Central memory CD8-positive, alpha-beta T cell (primary cell): ENCODE results near the gene MEGF6.

Source experiments
- ATAC-seq: fragments of 150-1000 bp; cut with Tn5 transposase; replicated peaks from 2 replicates; pipeline ENCODE4 v1.10.0; 2022; ENCODE audit warnings: mild to moderate bottlenecking, moderate FRiP score, moderate number of reproducible peaks; ENCODE audit not compliant: poor library complexity, severe bottlenecking; ENCODE audit errors: extremely low read depth
- DNase-seq, 2 donors: peaks; one replicate each; pipeline ENCODE4 v3.0.0; 2021; ENCODE audit warnings: low spot score in 2 of 2
- H3K27ac Mint-ChIP-seq: one replicate; pipeline ENCODE4 v1.8.0; 2022; ENCODE audit warnings: low read depth, mild to moderate bottlenecking, moderate library complexity, mixed read lengths
- H3K27me3 Mint-ChIP-seq: one replicate; pipeline ENCODE4 v1.8.0; 2022; ENCODE audit warnings: mixed read lengths
- H3K36me3 Mint-ChIP-seq: one replicate; pipeline ENCODE4 v1.8.0; 2022; ENCODE audit warnings: mild to moderate bottlenecking, moderate library complexity, mixed read lengths; ENCODE audit not compliant: insufficient read depth
- H3K4me1 Mint-ChIP-seq: one replicate; pipeline ENCODE4 v1.8.0; 2022; ENCODE audit warnings: mixed read lengths
- H3K4me3 Mint-ChIP-seq: one replicate; pipeline ENCODE4 v1.8.0; 2022; ENCODE audit warnings: mild to moderate bottlenecking, moderate library complexity, mixed read lengths
- H3K9me3 Mint-ChIP-seq: one replicate; pipeline ENCODE4 v1.8.0; 2022; ENCODE audit warnings: mixed read lengths

Gene MEGF6

GRCh38 chr1:3520419-3521378, 90.6 kb downstream of the MEGF6 start:
- no peak for ATAC-seq
- Mint-ChIP-seq H3K27ac (no peak overlapping the region), H3K36me3 (no peaks in the 10 kb centered on the region), H3K4me1 (no peaks in the 10 kb centered on the region), H3K9me3 (no peaks in the 10 kb centered on the region), H3K4me3 (no peak overlapping the region), H3K27me3 (no peaks in the 10 kb centered on the region)
- no peak for DNase-seq

DNA sequence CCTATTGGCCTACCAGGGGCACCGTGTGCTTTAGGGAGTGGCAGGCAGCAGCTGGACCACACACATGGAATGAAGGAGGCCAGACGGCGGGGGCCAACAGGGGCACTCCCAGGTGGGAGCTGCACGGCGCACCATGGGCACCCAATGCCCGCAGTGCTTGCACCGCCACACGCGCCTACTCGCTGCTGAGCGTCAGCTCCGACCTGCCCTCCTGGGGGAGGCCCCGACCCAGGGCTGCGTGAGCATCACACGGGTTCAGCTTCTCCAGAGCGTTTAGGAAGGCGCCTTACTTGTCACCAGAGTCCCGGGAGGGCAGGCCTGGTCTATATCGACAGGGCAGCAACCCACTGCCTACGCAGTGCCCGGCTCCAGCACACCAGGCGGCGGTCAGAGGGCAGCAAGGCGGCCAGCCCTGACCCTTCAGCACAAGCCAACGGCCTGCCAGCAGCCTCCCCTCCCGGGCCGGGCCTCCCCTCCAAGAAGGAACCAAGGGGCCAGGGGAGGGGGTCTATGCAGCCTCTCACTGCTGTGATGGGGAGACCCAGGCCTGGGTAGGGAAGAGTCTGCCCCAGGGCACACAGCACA, 91.9 kb downstream of the MEGF6 start:
- H3K9me3 Mint-ChIP-seq = no peaks in the 10 kb centered on the region
- no peak overlapping the region for H3K4me3 Mint-ChIP-seq
- H3K4me1 Mint-ChIP-seq = no peaks in the 10 kb centered on the region
- DNase-seq (no peak), ATAC-seq (no peak)
- H3K36me3 Mint-ChIP-seq = no peaks in the 10 kb centered on the region
- H3K27ac Mint-ChIP-seq = no peak overlapping the region
- no peaks in the 10 kb centered on the region for H3K27me3 Mint-ChIP-seq

GRCh38 chr1:3518756-3519155, 92.6 kb downstream of the MEGF6 start:
- H3K27ac Mint-ChIP-seq = no peak overlapping the region
- no peaks in the 10 kb centered on the region for H3K9me3 Mint-ChIP-seq
- DNase-seq (no peak), ATAC-seq (no peak)
- no peak overlapping the region for H3K4me3 Mint-ChIP-seq
- no peaks in the 10 kb centered on the region for H3K36me3 Mint-ChIP-seq
- H3K4me1 Mint-ChIP-seq = no peaks in the 10 kb centered on the region
- no peaks in the 10 kb centered on the region for H3K27me3 Mint-ChIP-seq

DNA sequence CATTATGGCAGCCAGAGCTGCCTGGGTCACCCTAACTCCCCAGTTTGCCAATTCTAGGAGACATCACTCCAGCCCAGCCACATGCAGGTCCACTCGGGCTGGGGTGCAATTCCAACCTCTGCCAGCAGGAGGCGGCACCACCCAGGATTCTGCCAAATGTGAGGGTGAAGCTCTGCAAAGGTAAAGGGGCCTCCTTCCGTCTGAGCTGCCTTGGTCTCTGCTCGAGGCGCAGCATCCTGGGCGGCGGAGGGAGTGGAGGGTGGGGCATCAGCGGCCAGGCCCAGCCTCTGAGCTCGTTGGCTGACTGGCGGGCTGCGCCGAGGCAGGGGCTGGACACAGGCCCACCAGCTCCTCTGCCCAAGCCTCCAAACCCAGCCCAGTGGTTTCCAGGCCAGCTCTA, 93.1 kb downstream of the MEGF6 start:
- Mint-ChIP-seq H3K4me3 (no peak overlapping the region), H3K27ac (no peak overlapping the region), H3K4me1 (no peaks in the 10 kb centered on the region), H3K36me3 (no peaks in the 10 kb centered on the region), H3K9me3 (no peaks in the 10 kb centered on the region), H3K27me3 (no peaks in the 10 kb centered on the region)
- DNase-seq (no peak), ATAC-seq (no peak)

GRCh38 chr1:3516911-3517675, 94.2 kb downstream of the MEGF6 start:
- Mint-ChIP-seq H3K36me3 (no peaks in the 10 kb centered on the region), H3K27ac (no peak overlapping the region), H3K27me3 (no peaks in the 10 kb centered on the region), H3K4me3 (no peak overlapping the region), H3K4me1 (no peaks in the 10 kb centered on the region), H3K9me3 (no peaks in the 10 kb centered on the region)
- DNase-seq = no peak
- ATAC-seq = no peak

DNA sequence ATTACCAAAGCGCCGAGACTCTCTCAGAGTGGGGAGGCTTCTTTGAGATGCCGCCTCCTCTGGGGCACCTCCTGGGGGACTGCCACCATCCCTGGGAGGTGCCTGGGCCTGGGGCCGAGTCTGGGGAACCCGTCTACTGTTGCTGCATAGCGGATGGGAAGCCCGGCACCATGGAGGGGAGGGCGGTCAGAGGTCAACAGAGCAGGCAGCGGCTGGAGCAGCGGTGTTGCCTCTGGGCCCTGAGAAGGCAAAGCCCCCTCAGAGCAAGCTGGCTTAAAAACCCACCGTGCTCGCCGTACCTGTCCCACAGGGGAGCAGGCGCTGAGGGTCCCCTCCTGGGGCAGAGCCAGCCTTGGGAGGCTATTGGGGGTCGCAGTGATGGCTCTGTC, 94.8 kb downstream of the MEGF6 start:
- no peaks in the 10 kb centered on the region for H3K36me3 Mint-ChIP-seq
- no peaks in the 10 kb centered on the region for H3K27me3 Mint-ChIP-seq
- H3K4me1 Mint-ChIP-seq = no peaks in the 10 kb centered on the region
- no peaks in the 10 kb centered on the region for H3K9me3 Mint-ChIP-seq
- ATAC-seq = no peak
- H3K4me3 Mint-ChIP-seq = no peak overlapping the region
- DNase-seq = no peak
- H3K27ac Mint-ChIP-seq = no peak overlapping the region

DNA sequence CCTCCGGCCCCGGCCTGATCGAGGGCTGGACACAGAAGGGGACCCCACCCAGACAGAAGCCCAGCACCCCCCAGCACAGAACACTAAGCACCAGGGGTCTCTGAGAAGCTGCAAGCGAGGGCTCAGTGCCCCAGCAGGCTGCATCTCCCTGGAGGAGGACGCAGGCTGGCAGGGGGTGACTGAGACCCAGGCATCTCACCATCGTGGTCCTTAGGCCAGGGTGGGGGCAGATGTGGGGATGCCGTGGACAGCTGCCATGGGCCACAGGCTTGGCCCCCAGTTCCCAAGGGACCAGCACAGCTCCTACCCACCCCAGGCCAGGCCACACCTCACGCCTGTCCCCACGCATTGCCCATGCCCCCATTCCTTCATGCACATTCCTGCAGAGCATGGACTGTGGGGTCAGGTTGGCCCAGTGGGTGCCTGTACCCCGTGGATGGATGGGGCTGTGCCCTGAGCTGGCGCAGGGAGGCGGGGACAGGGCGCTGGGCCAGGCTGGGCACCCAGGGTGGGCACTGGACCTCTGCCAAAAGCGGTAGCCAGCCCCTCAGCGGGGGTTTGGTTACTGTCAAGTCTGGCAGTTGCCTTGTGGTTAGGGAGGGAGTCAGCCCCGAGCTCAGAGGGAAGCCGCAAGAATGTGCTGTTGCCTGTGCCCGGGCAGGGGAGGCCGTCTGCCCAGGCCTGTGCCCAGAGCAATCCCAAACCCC, 95.4 kb downstream of the MEGF6 start:
- Mint-ChIP-seq H3K9me3 (no peaks in the 10 kb centered on the region), H3K4me3 (no peak overlapping the region), H3K27me3 (no peaks in the 10 kb centered on the region), H3K27ac (no peak overlapping the region), H3K4me1 (no peaks in the 10 kb centered on the region), H3K36me3 (no peaks in the 10 kb centered on the region)
- DNase-seq (no peak), ATAC-seq (no peak)

GRCh38 chr1:3515272-3515671, 96.0 kb downstream of the MEGF6 start:
- DNase-seq (no peak), ATAC-seq (no peak)
- Mint-ChIP-seq H3K4me3 (no peak overlapping the region), H3K36me3 (no peaks in the 10 kb centered on the region), H3K4me1 (no peaks in the 10 kb centered on the region), H3K9me3 (no peaks in the 10 kb centered on the region), H3K27ac (no peak overlapping the region), H3K27me3 (no peaks in the 10 kb centered on the region)

DNA sequence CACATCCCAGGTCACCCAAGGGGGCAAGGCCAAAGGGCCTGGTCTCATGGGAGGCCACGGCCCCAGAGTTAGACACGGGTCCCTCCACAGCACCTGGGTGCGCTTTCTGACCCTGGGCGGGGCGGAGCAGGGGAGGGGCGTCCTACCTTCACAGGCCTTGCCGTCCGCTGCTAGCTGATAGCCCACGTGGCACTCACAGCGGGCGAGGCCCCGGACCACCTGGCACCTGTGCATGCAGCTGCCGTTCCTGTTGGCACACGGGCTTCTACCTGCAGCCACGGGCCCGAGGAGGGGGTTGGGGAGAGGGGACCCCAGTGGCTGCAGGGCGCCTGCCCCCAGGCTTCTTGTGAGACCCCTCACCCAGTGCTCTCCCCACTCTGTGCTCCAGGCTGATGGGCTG, 96.9 kb downstream of the MEGF6 start:
- H3K27me3 Mint-ChIP-seq = no peaks in the 10 kb centered on the region
- H3K36me3 Mint-ChIP-seq = no peaks in the 10 kb centered on the region
- ATAC-seq (no peak), DNase-seq (no peak)
- H3K4me1 Mint-ChIP-seq = no peaks in the 10 kb centered on the region
- no peaks in the 10 kb centered on the region for H3K9me3 Mint-ChIP-seq
- no peak overlapping the region for H3K4me3 Mint-ChIP-seq
- H3K27ac Mint-ChIP-seq = no peak overlapping the region

- ATAC-seq = no peak
- Mint-ChIP-seq H3K36me3 (no peaks in the 10 kb centered on the region), H3K27me3 (no peaks in the 10 kb centered on the region), H3K27ac (no peak overlapping the region), H3K4me1 (no peaks in the 10 kb centered on the region), H3K9me3 (no peaks in the 10 kb centered on the region), H3K4me3 (no peak overlapping the region)
- DNase-seq = no peak
These were observed 99.5 kb downstream of the MEGF6 start for GRCh38 chr1:3511856-3512255.

DNA sequence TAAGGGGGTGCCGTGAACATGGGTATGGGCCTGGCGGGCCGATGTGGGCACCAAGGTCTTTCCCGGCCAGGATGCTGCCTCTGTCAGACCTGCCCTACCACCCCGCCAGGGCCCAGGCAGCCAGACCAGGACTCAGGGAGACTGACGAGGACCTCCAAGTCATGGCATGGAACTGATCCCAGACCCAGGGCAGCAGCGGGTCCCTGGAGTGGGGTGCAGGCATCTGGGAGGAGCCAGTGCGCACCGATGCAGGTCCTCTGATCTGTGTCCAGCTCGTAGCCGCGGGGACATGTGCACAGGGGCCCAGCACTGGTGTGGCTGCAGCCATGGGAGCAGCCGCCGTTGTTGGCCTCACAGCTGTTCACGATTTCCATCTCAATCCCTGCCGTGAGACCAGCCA, 100.0 kb downstream of the MEGF6 start:
- H3K9me3 Mint-ChIP-seq = no peaks in the 10 kb centered on the region
- DNase-seq = no peak
- no peaks in the 10 kb centered on the region for H3K27me3 Mint-ChIP-seq
- H3K36me3 Mint-ChIP-seq = no peaks in the 10 kb centered on the region
- H3K27ac Mint-ChIP-seq = no peak overlapping the region
- H3K4me1 Mint-ChIP-seq = no peaks in the 10 kb centered on the region
- ATAC-seq = no peak
- H3K4me3 Mint-ChIP-seq = no peak overlapping the region

DNA sequence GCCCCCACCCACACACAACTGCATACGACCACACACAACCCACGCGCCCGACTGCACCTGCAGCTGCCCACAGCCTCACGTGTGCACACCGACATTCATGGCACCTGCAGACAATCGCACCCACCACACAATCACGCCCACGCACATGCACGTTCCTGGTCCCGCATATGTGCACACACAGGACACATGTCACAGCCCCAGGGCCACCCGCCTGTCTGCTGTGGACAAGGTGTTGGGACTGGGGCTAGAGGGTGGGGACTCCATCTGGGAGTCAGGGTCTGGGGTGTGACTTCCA, 100.4 kb downstream of the MEGF6 start:
- H3K27me3 Mint-ChIP-seq = no peaks in the 10 kb centered on the region
- no peaks in the 10 kb centered on the region for H3K9me3 Mint-ChIP-seq
- ATAC-seq (no peak), DNase-seq (no peak)
- H3K4me1 Mint-ChIP-seq = no peaks in the 10 kb centered on the region
- no peak overlapping the region for H3K4me3 Mint-ChIP-seq
- H3K36me3 Mint-ChIP-seq = no peaks in the 10 kb centered on the region
- H3K27ac Mint-ChIP-seq = no peak overlapping the region
